ENCODE results near the gene YY1.

- TF ChIP-seq CTCF (IDR thresholded peaks at IDR 0.05) (peak in 6 of 7 experiments; percentile 74 to 96 (median 84)), POLR2A (IDR thresholded peaks at IDR 0.05) (no peak), POLR2AphosphoS5 (IDR thresholded peaks at IDR 0.05) (peak; percentile 30 to 90 (median 33))
Measured at GRCh38 chr14:100192672-100193416, 46.1 kb upstream of the YY1 start.
